Gastrocnemius medialis (tissue), 4 donors: ENCODE results near the gene PSMD13.

Experiments
- CTCF ChIP-seq, 5 experiments: fragments of 450-650 bp in 3 of 5; fragments of 200-600 bp in 2 of 5; sonication (generic) in 2 of 5; IDR thresholded peaks in 4 of 5; conservative IDR thresholded peaks in 1 of 5; 1 replicate in 4 of 5; 2 replicates in 1 of 5; pipeline ENCODE4 v1.5.1; 2016 to 2019; ENCODE audit warnings: antibody characterized with exemption in 5 of 5, mild to moderate bottlenecking in 3 of 5, moderate library complexity in 3 of 5
- POLR2A ChIP-seq, 2 donors: fragments of 450-650 bp; IDR thresholded peaks; one replicate each; pipeline ENCODE4 v1.6.1; 2017; ENCODE audit warnings: antibody characterized with exemption in 2 of 2, mild to moderate bottlenecking in 2 of 2, moderate library complexity in 2 of 2

GRCh38 chr11:271319-271715 lies 34.5 kb downstream of the PSMD13 start:
- no peak for TF ChIP-seq POLR2A (IDR thresholded peaks at IDR 0.05)
- TF ChIP-seq CTCF (IDR thresholded peaks at IDR 0.05 in 4 of 5, conservative IDR thresholded peaks at IDR 0.05 in 1 of 5), result no peak
